DMS153 (cell line): ENCODE data around the gene LRCH1.

ENCODE experiments used
- DNase-seq: peaks from one replicate; lab custom pipeline; 2025; lab: John Stamatoyannopoulos, UW

Gene LRCH1

DNA sequence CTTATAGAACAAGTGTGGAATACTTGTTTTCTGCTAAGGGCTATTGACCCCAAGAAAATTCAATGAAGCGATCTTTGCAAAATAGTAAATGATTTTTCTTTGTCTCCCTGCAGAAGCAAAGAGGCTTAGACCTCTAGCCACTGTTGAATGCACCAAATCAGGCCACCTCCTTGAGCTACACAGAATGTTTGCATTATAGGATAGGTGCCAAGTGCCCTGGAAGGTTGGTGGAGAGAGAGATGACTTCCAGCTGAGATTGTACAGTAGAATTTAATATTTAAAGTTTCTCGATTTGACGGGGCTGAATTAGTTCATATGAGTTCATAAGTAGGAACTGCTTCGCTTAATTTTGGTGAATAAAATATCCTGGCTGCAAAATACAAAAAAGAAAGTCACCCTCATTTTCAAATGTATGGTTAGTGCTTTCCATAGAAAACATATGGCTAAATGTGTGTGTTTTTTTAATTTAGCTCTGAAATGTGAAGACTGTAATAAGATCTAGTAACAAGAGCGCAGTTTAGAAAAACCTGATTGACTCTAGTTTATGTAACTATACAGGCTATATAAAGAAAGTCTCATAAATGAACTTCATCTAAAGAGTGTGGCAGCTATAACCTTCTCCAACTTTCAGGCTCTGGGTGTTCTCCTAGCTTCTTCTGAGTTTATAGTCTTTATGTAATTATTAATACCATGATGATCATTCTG is 41.6 kb downstream of the LRCH1 start:
- no peak for DNase-seq

DNA sequence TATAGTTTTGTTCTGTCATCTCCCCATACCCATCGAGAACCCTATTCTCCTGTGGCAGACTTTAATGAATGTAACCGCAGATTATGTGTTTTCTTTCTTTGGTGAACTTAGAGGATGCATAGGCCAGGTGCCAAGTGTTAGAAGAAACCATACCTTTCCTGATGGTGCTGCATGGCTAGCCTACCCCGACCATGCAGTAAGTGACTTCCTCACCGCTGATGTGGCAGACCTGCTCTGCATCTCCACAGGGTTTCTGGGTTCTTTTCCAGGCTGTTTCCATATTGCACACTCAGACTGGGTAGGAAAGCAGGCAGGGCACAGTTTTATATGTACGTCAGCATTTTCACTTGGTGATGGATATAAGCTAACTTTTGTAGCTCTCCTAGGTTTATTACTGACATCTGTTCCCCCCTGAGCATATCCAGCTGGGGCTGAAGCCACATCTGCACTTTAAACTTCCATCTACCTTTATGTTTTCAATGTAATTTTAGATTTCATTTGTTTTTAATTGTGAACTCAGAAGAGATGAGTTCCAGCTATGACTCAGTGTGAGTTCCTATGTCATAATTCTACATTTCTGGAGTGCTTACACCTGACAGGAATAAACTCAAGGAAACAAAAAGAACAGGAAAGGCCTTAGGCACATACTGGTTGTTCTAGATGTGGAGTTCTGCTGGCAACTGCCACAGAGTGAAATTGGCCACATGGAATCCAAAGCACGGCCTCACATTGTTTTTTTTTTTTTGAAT is 42.3 kb downstream of the LRCH1 start:
- no peak for DNase-seq

DNA sequence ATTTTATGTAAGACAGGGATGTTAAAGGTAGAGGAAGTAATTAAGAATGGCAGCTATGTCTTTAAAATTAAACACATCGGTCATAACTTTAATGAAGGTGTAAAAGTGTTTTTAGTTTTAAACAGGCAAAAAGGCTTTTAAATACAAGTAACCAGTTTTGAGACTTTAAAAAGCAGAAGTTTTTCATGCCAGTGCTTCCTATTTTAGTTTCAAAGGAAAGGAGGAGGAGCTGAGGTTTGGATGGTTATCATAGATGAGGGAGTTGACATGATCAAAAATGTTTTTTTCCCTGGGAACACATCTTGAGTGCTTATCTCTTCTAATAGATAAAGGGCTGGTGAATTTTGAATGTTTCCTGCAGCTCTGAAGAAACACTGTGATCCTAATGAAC is 42.9 kb downstream of the LRCH1 start:
- no peak for DNase-seq

DNA sequence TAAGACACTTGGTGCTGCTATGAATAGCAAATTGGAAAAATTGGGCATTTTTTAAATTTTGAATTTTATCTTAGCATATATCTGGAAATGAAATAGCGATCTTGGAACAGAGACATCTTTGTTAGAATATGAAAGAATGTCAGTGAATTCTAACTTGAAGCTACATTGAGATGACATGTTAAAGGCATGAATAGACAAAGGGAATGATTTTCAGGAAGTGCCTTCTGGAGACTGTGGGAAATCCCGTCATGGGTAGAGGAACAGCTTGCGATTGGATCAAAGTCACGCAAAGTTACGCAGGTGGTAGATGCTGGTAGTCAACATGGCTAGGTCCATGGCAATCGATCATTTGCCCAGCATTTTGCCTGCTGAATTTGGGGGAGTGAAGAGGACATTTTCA is 43.5 kb downstream of the LRCH1 start:
- DNase-seq, result no peak

DNA sequence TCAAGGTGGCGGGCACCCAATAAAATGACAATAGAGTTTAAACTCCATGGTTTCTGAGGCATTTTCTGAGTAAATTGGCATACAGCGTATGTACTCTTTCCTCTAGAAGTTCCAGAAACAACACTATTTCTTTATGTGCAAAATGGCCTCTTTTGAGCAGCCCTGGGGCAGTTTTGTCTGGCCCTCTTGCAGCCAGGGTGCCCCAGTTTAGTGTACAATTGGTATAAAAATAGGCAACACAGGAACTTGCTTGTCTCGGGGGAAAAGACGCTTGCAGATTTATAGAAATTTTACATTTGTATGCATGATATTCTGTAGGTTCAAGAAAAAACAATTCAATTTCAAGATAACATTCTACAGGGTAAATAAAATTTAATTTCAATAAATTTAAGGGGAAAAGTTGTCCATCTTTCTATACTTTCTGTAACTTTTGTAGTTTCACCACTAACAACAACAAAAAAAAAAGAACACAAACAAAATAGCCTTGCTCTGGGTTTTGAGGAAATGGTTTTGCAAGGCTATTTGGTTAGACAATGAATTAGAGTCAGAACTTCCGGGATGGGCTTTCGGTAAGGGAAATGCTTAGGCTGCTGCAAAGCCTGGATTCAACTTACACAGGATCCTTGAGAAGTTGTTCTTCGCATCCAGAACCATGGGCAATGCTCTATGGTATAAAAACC is 45.3 kb downstream of the LRCH1 start:
- DNase-seq, result no peak

DNA sequence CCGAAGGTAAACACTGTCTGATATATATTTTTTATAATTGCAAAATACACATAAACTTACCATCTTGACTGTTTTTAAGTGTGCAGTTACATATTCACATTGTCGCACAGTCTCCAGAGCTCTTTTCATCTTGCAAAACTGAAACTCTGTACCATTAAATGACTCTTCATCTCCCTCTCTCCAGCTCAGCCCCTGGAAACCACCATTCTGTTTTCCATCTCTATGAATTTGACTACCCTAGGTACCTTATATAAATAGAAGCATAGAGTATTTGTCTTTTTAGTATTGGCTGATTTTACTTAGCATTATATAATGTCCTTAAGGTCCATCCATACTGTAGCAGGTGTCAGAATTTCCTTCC is 45.8 kb downstream of the LRCH1 start:
- no peak for DNase-seq

DNA sequence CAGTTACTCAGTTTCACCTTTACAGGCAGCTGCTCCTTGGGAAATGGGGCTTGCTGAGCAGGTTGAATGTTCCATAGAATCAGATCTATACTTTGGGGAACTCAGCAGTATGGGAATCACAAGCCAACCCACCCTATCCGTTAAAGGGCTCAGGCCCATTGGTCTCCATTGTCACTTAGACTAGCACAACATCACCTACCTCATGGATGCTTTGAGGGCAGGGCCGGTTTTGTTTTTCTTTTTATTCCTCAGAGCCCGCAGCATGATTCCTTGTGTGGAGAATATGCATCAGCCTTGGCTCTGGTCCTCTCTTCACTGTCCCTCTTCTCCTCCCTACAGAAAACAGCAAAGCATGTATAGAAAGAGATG is 48.0 kb downstream of the LRCH1 start:
- DNase-seq, result no peak

DNA sequence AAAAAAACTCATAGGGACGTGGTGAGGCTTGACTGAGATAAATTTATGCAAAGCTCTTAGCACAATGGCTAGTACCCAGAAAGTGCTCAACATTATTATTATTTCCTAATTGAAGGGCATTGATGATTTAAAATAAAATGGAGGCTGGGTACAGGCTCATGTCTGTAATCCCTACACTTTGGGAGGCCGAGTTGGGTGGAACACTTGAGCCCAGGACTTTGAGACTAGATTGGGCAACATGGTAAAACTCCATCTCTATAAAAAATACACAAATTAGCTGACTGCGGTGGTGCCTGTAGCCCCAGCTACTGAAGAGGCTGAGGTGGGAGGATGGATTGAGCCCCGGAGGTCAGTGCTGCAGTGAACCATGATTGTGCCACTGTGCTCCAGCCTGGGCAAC is 49.6 kb downstream of the LRCH1 start:
- DNase-seq, result no peak

DNA sequence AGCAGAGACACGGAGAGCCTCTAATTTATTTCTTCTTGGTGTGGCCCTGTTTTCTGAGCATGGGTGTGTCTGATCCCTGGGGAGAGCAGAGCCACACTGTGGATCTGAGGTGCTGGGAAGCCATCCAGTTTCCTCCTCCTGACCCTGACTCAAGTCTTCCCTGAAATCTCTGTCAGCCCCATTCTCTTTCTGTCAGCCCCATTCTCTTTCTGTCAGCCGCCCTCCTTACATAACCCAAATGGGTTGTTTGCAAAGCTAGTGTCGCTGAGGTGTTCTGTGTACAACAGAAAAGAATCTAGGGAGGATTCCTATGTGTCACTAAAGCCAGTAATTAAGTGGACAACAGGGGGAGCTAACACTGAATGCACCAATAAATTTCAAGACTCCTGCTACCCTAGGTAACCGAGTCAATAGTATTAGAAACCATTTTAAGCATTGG is 50.2 kb downstream of the LRCH1 start:
- DNase-seq, result no peak

DNA sequence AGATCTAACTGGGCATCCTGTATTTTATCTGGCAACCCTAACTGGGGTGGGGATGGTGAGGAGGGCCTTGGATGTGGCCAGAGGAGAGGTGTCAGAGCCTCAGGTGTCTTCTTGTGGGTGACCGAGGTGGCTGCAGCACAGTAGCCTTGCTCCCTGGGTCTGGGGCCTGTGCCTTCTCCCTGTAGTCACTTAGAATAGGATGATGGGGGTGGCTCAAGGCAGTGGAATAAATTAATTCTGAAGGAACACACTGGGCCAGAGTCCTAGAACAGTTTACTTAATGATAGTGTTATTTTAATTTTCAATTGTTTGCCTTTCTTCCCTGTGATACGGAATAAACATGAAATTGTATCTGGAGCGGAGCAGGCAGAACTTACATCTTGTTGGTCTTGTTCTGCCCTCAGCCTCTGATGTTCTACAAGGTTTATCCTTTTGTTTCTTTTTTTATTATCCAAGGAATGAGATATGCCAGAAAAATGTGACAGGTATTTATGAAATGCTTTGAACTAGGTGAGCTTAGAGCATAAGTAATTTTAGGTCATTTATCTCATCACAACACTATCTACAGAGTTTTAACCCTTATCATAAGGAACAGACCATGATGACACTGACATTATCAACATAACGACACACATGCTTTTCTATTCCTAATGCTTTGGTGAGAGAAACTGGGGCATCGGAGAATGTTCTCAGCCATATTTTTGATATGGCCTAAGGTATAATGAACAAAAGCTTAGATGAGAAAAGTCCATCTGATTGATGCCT is 51.4 kb downstream of the LRCH1 start:
- DNase-seq, result no peak

DNA sequence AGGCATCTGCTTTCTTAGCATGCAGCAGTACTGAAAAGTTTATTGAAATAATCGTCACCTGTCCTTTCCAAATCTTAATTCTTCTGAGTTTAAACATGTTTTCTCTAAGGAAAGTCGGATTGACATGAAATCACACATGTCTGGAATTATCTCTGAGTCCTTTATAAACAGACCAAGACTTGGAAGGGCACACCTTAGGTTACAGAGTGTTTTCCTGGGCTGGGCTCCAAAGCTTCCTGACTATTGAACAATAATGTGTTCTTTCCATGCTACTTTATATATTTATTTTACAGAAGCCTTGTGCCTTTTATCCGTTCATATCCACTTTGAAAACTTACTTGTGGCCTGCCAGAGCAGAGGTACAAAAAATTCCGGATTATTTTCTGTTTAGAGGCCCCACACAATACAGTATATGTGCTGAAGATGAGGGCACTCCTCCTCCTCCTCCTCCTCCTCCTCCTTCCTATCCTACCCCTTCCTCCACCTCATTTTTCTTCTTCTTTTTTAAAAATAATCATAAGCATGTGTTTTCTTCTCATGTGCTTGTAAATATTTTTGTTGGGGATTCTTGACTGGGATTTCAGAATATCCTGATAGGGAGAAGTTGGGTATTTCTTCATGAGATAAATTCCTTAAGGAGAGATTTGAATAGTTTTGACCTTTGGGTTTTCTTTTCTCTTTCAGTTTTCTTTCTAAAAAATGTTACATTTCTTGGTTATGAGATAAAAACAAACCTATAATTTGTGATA is 52.3 kb downstream of the LRCH1 start:
- no peak for DNase-seq

DNA sequence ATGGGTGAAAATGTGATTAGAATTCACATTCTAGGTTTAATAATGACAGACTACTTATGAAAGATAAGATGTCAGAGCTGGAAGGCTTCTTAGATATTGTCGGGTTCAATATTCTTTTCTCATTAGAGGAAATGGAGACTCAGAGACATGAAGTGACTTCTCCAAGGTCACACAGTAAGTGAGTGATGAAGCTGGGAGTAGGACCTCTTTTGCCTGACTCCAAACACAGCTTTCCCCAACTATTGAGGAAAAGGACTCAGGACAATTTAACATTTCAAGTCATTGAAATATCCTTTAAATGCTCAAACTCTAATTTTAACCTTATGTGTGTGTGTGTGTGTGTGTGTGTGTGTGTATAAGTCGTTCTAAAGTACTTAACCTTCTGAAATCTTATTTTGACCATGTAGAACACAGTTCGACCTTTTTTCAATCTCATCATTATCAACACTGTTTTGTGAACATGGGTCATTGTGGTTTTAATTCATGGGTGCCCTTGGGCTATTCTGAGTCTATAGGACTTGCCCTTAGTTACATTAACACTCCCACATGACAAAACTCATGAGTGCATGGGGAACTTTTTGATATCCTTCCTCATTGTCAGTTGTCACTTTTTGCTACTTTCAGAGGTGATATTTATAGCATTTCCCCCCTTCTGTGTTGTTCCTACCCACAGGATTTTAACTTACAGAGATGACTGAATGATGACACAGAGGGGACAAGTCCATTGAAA is 53.0 kb downstream of the LRCH1 start:
- no peak for DNase-seq

DNA sequence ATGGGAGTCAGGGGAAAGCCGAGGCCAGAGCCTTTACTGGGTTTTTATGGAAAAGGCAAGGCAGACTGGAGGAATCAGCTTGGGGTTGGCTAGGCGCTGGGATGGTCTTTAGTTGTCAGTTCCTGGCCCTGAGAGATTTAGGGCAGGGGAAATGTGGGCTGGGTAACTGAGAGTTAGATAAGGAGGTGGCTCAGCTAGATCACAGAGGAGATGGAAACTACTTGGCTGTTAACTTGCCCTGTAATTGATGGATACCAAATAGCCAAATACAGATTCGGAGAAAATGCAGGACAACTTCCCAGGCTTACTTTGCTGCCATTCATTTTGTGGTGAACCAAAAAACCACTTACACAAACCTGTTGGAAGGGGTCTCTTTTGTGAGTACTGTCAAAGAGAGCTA is 54.0 kb downstream of the LRCH1 start:
- no peak for DNase-seq

DNA sequence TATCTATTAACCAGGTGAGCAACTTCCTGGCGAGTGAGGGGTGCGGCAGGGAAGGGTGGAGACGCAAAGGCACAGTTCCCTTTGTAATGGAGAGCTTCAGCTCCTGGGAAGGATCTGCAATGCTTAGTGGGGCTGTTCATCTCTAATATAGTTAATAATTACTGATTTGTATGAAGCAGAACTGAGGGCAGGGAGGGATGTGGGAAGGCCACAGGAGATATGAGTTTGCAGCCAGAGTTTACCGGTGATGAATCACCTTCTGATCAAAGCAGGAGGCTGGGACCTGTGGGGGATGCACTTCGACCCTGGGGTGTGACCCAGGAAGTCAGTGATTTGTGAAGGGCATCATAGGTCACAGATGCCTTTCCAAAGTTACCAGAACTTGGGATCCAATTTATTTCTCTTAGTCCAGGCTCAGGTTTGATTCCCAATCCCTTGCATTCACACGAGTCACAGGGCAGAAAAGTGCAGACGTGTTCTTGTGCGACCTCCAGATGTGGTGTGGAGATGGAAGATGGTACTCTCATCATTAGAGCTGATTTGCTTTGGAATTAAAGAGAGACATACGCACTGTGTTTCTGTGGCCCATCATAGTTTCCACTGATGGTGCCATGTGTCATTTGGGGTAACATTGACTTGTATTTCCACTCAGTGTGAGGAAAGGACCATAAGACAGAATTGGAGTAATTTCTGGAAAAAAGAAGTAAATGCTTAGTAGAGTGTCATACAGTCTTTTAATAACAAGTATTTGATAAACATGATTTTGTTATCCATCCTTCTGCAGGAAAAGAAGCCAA is 55.0 kb downstream of the LRCH1 start:
- no peak for DNase-seq

DNA sequence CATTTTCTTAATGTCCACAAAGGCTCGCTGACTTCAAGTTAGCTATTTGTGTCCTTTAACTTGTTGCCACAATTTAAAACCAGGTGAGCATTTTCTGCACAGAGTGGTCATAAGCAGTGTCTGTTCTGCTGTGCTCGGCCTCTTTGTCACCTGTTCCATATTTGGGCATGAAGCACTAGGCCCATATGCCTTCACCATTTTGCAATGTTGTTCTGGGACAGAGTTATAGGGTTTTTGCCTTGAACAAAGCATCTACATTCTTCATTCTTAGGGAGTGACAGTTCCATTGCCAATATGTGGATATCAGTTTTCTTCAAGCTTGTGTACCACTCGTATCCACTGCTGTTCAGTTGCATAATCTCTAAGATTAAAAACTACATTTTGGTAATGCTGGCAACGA is 56.1 kb downstream of the LRCH1 start:
- DNase-seq, result no peak

DNA sequence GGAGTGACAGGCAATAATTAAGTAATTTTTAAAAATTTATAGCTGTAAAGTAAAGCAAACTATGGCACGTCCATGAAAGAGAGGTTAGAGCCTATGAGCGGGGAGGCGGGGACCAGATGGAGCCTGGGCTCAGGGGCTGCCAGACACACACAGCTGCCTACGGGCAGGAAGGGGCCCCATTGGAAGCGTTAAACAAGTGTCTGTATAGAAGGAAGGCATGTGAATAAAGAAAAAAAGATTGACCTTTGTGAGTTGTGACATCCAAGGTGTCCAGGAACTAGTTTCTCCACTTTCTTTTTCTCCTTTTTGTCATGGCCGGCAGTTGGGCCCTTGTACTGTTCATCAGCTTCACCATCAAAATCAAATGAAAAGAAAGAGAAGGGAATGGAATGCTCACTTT is 56.8 kb downstream of the LRCH1 start:
- no peak for DNase-seq

DNA sequence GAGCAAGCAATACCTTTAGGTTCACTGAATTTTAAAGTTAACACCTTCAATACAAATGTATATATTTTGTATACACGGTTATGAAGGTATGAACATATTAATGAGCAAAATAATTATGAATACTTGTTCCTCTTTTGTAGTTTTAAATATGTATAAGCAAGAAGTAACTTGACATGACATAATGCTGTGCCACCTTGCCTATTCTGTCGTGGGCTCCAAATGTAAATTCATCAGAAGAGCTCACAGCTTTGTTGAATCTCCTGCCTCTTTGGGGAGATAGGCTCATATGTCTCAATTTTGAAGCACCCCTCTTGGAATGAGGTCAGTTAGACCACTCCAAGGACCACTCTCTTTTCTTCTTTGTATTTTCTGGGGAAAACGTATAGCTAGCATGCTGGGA is 59.3 kb downstream of the LRCH1 start:
- DNase-seq, result no peak

DNA sequence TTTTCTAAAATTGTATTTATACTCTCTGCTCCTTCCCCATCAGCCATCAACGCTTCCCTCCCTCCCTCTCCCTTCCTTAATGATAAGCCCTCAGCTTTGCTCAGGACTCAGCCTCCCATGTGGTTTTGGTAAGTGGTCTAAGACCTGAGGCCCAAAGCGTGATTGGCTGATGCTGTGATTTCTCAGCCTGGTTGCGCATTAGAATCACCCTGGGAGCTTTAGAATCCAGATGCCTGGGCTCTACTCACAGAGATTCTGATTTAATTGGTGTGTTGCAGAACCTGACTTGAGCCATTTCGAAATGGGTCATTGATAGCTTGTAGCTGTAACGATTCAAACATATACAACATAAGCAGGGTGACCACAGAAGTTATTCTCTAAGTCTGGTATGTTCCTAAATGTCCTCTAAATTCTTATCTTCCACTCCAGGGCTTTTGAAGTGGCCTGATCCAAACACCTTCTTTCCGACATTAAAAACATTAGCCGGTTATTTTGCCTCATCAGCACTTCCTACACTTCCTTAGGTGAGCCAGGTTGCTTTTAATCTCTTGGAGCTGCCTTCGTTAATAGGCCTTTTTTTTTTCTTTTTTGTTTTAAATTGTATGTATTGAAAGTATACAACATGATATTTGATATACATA is 60.6 kb downstream of the LRCH1 start:
- DNase-seq, result no peak

DNA sequence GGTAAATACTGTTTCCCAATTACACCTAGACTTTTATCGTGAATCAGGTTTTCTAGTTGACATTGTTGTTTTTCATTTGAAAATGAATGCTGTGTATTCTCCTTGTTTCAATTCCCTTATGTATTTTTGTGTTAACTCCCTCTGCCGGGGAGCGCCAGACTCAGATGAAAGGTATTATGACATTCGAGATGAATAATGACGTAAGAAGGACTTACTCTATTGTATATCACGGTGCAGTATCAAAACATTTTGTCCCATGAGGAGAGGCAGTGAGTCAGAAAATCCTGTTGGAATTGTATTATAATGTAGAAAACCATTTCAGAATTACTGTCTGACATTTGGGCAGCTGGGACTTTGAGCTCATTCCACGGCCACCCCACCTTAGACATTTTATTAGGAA is 61.6 kb downstream of the LRCH1 start:
- peak; percentile 16 for DNase-seq
